ENCODE results near the gene CDK16. TPM values are rescaled to one million over a fixed set of nuclear protein-coding genes. Genes with fewer than 3 reads are reported as not detected.

CDK16 gene
- total RNA-seq, 1 donor from 2014 or later = 54.8 TPM

- FAIRE-seq (no peak), DNase-seq (ENCODE audit: low read depth) (peak; percentile 26)
- TF ChIP-seq CTCF (IDR thresholded peaks at IDR 0.05; ENCODE audit: insufficient read depth, low read length, severe bottlenecking) = no peak
- Histone ChIP-seq H3K4me3 (ENCODE audit: low read depth, low read length) (peak overlapping the region; percentile 57), H3K27me3 (ENCODE audit: control insufficient read depth, insufficient read depth, low read length) (no peaks in the 10 kb centered on the region), H3K36me3 (ENCODE audit: control insufficient read depth, insufficient read depth, low read length) (no peaks in the 10 kb centered on the region)
These were observed 13.8 kb downstream of the CDK16 start for GRCh38 chrX:47232197-47232802.

DNA sequence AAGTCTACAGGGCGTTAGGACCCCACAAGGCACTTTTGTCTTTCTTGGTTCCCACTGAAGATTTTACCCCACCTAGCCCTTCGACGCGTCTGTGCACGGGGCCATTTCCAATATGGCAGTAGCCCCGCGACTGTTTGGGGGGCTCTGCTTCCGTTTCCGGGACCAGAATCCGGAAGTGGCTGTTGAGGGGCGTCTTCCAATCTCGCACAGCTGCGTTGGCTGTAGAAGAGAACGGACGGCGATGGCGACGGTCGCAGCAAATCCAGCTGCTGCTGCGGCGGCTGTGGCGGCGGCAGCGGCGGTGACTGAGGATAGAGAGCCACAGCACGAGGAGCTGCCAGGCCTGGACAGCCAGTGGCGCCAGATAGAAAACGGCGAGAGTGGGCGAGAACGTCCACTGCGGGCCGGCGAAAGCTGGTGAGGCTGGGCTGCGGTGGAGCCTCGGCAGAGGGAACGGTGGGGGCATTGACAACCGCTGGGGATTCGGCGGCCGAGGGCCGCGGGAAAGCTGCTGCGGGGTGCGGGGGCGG is 14.4 kb downstream of the CDK16 start, which contains the start of gene USP11:
Gene USP11, plus strand, starts transcription at position 207 of the 530 bp plus-strand sequence. Its CDS starts 35 bp downstream, at position 242.
- FAIRE-seq (no peak), DNase-seq (ENCODE audit: low read depth) (no peak)
- Histone ChIP-seq H3K27me3 (ENCODE audit: control insufficient read depth, insufficient read depth, low read length) (no peaks in the 10 kb centered on the region), H3K36me3 (ENCODE audit: control insufficient read depth, insufficient read depth, low read length) (no peaks in the 10 kb centered on the region), H3K4me3 (ENCODE audit: low read depth, low read length) (peak within 1 kb of the TSS; percentile 57)
- TF ChIP-seq CTCF (IDR thresholded peaks at IDR 0.05; ENCODE audit: insufficient read depth, low read length, severe bottlenecking) = no peak

GRCh38 chrX:47233333-47234113 is 15.0 kb downstream of the CDK16 start:
- peak; percentile 90 for DNase-seq (ENCODE audit: low read depth)
- H3K36me3 ChIP-seq (ENCODE audit: control insufficient read depth, insufficient read depth, low read length) = no peaks in the 10 kb centered on the region
- no peak for FAIRE-seq
- peak overlapping the region; percentile 57 for H3K4me3 ChIP-seq (ENCODE audit: low read depth, low read length)
- H3K27me3 ChIP-seq (ENCODE audit: control insufficient read depth, insufficient read depth, low read length) = no peaks in the 10 kb centered on the region
- TF ChIP-seq CTCF (IDR thresholded peaks at IDR 0.05; ENCODE audit: insufficient read depth, low read length, severe bottlenecking) = no peak

- DNase-seq (ENCODE audit: low read depth) (peak; percentile 60), FAIRE-seq (no peak)
- Histone ChIP-seq H3K27me3 (ENCODE audit: control insufficient read depth, insufficient read depth, low read length) (no peaks in the 10 kb centered on the region), H3K4me3 (ENCODE audit: low read depth, low read length) (no peak overlapping the region), H3K36me3 (ENCODE audit: control insufficient read depth, insufficient read depth, low read length) (no peaks in the 10 kb centered on the region)
- no peak for TF ChIP-seq CTCF (IDR thresholded peaks at IDR 0.05; ENCODE audit: insufficient read depth, low read length, severe bottlenecking)
These were observed 16.1 kb downstream of the CDK16 start for GRCh38 chrX:47234583-47234982.

DNA sequence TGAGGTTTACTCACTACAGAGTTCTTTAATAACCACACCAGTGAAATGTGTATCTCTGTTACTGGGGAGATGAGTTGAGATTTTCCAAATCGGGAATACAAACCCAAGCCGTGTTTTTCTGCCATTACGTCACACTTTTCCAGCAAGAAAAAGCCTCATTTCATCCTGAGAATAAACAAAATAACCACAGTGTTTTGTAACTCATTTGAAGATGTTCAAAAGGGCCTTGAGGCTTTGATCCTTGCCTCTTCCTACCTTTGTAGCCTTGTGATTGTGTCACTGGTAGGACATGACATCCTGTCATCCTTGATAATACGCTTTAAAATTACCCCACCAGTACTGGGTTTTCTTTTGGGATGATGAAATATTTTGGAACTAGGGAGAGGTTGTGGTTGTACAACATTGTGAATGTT is 17.2 kb downstream of the CDK16 start:
- H3K27me3 ChIP-seq (ENCODE audit: control insufficient read depth, insufficient read depth, low read length) = no peaks in the 10 kb centered on the region
- DNase-seq (ENCODE audit: low read depth) (no peak), FAIRE-seq (peak; percentile 84)
- no peak for TF ChIP-seq CTCF (IDR thresholded peaks at IDR 0.05; ENCODE audit: insufficient read depth, low read length, severe bottlenecking)
- H3K36me3 ChIP-seq (ENCODE audit: control insufficient read depth, insufficient read depth, low read length) = no peaks in the 10 kb centered on the region
- no peak overlapping the region for H3K4me3 ChIP-seq (ENCODE audit: low read depth, low read length)

Measured in bronchial epithelial cell (primary cell).